GM21723 (cell line): ENCODE data around the gene LAP3.
"Not testable (repeated sequence)": the region's sequence is repeated elsewhere in the genome, so short reads cannot be mapped to it uniquely, and the experiment has no call there.

ENCODE experiments used
- ATAC-seq: cut with Tn5 transposase; IDR thresholded peaks from one replicate; pipeline ENCODE4 v1.9.1; 2021; ENCODE audit warnings: mild to moderate bottlenecking, moderate library complexity; ENCODE audit not compliant: unreplicated experiment

Gene LAP3

DNA sequence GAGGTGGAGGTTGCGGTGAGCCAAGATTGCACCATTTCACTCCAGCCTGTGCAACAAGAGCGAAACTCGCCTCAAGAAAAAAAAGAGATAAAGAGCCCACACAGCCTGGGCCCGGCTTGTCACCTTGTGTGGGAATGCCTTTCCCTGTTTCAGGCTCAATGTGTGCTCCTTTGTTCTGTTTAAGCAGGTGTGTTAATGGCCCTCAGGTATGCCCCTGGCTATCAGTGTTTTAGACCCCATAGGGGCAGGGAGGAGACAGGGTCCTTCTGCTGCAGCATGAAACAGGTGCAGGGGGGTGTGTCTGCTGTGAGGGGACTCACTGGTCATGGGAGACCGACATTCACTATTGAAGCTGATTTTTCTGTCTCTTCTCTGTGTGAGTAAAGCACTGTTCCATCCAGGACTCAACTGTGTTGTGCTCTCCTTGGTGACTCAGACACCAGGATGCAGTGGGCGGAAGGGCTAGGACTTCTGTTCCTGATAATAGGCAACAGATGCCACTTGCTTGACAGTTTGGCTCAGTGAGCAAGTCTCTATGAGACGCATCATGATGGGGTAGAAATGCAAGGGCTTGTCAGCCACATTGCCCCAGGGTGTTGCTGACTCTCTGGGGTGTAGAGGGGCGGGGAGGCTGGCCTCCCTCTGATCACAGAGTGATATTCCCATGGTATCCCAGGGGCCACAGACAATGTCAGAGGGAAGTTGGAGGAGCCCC, 15.6 kb upstream of the LAP3 start:
- ATAC-seq: no peak

DNA sequence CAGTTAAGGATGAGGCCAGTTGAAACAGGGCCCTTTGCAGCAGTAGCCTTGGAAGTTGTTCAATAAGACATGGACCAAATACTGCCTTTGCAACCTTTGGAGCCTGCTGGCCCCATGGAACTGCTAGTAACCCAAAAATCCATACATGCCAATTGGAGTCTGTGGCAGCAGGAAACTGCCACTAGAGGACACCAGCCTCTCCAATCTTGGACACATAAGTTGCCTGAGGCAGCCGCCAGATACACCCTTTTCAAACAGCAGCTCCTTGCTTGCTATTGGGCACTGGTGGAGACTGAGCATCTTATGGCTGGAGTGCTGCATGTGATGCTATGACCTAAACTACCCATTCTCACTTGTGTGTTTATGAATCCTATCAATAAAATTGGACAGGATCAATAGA, 14.8 kb upstream of the LAP3 start:
- no peak for ATAC-seq

DNA sequence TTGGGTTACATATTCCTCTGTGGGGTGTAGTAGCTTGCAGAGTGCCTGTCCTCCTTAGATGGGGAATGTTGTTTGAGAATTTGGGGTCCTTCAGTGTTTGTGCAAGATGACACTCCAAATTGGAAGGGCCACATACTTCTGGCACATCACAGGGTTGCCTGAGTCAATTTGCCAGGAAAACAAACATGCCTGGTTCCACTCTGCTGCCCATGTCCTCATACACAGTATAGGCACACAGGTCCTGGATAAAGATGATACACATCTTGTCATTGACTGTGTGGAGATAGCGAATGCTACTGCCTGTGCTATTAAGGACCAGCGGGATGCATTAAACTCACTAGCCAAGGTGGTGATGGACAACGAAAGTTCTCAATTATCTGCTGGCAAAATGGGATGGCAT, 11.2 kb upstream of the LAP3 start:
- no peak for ATAC-seq

DNA sequence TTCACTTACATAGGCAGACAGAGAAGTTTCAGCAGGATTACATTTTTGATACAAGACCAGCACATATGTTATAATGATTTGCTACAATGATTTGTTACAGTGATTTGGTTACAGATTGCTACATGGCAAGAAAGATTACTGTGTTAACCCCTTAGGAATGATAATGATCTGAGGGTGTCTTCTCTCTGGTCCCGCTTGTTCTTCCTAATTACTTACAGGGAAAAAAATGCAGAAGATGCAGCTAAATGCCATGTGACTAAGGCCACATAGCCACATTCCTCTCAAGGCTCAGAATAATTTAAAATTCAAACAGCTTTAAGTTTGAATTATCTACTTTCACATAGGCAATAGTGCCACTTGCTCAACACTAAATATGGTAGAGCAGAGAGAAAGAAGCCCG, 9.7 kb upstream of the LAP3 start:
- ATAC-seq: no peak

DNA sequence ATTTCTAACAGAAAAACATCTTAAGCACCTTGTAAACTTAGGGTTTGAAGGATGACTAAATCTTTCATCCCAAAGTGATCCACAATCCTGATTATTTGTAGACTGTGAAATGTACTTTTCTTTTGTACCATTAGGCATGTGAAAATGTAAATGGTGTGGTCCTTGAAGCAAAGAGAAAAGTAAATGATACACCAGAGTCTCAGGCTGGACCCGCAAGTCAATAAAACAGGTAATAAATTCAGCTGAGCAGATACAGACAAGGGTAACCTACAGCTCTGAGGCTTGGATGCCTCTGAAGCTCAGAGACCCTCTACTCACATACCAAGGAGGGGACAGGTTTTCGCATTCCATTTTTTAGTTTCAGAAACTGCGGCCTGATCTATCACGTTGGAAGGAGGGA, 2.8 kb upstream of the LAP3 start:
- no peak for ATAC-seq

DNA sequence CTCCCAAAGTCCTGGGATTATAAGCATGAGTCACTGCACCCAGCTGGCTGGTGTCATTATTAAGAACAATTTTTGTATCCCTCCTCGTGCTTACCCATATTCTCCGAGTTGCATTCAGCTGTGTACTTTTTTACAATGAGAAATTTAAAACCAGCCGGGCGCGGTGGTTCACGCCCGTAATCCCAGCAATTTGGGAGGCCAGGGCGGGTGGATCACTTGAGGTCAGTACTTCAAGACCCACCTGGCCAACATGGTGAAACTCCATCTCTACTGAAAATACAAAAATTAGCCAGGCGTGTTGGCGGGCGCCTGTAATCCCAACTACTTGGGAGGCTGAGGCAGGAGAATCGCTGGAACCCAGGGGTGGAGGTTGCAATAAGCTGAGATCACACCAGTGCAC, 1.8 kb upstream of the LAP3 start:
- ATAC-seq: not testable (repeated sequence)

DNA sequence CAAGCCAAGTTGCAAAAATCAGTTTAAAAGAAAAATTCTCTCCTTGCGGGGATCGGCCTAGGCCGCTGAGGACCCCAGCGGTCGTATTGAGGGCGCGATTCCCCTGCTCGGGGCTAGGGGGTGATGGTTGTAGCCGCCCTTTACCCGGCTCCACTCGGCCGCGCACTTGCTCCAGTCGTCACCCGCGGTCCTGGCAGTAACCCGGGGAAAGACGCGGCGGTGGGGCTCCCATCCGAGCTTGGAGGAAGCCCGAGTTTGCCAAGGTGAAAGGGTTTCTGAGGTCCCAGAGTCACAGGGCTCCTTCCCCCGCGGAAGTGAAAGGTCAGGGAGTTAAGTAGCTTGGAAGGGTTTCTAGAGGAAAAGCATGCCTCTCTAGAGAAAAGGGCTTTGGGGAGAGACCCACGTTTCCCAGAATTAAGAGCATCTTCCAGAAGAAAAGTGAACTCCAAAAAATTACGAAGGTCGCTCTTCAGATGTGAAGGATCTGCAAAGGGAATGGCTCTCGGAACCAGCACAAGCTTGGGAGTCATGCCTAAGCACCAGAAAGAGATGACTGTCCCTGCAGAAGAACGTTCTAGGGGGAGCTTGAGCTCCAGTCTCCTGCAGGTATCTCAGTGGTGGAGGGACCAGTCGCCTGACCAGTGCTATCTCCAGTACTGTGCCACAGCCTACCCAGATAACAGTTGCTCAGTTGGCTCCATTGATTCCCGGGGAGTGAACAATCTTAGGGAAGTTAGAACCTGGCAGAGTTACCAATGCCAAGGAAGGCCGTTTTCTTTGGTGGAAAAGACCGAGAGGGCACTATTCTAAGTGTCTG, 875 bp downstream of the LAP3 start:
- ATAC-seq: peak; percentile 17

DNA sequence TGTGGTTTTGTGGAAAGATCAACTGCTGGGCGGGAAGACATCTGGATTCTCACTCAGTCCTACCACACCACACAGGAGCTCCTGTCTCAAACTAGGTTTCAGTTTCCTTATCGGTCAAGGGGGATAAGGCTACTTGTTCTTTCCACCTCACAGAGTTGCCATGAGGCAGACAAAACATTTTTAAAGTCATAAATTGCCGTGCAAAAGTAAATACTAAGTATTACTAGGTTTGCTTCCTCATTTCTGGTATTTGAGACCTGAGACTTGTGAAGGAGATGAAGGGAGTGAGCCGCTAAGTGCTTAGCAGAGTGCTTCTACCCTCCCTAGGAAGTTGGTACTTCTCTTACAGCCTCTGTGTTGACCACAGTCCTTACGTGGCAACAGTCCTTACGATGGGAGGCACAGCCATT, 1.5 kb downstream of the LAP3 start:
- ATAC-seq: peak; percentile 38

DNA sequence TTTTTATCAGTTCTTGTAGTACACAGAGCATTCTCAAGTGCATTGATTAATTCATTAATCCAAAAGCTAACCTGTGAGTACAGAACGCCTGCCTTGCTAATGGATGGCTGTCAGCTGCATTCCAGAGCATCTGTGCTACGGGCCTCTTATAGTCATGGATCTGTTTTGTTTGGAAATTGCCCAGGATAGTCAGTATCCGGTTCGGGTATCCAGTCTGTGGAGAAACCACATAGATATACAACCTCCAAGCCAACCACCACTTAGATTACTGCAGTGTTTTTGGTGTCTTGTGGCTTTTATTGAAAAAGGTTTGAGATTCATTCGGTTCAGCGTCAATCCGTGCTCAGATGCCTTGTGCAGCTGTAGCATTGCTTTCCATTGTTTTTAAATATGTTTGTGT, 4.0 kb downstream of the LAP3 start:
- no peak for ATAC-seq

DNA sequence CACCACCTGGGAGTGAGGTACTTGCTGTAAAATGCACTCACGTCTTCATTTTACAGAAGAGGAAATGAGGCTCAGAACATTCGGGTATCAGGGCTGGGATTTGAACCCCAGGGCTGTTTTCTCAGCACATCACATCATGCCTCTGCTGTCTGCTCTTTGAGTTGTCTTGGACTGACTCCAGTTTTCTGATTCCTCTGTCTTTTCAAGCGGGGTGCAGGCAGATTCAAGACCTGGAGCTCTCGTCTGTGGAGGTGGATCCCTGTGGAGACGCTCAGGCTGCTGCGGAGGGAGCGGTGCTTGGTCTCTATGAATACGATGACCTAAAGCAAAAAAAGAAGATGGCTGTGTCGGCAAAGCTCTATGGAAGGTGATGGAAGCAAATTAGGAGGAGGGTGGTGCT, 6.3 kb downstream of the LAP3 start:
- no peak for ATAC-seq

DNA sequence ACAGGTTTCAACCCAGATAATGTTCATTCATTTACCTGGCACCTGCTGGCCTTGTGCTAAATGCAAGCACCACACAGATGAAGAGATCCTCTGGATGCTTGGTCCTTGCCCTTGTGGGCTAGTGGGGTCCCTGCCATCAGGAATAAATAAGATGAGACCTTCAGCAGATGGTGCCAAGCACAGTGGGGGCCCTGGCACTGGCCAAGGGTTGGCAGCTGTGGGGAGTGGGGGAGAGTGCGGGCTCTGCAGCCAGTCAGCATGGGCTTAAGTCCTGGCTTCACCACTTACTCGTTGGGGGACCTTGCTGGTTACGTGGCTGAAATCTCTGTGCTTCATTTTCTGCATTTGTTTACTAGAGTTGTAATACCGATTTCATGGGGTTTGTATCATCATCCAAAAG, 6.9 kb downstream of the LAP3 start:
- ATAC-seq: no peak

DNA sequence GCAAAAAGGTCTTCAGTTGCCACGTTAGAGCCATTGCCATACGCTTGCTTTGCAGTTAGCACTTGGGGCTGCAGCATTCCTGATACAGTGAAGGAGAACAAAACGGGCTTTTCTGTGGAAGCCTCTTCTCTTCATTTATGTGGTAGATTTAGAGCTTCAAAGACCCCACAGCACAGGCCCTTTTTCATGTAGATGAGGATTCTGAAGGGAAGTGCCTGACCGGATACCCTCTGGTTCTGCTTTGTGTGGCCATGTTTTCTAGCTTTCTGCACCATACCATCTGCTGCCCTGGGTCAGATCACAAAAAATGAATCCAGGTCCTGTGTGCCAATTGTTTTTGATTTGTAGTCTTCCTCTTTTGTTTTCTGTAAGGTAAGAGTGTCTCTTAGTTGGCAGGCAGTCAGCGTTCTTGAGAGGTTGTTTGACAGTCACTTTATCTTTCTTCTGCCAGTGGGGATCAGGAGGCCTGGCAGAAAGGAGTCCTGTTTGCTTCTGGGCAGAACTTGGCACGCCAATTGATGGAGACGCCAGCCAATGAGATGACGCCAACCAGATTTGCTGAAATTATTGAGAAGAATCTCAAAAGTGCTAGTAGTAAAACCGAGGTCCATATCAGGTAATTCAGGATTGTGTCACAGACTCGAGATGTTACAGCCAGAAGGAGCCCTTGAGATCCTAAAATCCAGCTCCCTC, 7.7 kb downstream of the LAP3 start:
- no peak for ATAC-seq

DNA sequence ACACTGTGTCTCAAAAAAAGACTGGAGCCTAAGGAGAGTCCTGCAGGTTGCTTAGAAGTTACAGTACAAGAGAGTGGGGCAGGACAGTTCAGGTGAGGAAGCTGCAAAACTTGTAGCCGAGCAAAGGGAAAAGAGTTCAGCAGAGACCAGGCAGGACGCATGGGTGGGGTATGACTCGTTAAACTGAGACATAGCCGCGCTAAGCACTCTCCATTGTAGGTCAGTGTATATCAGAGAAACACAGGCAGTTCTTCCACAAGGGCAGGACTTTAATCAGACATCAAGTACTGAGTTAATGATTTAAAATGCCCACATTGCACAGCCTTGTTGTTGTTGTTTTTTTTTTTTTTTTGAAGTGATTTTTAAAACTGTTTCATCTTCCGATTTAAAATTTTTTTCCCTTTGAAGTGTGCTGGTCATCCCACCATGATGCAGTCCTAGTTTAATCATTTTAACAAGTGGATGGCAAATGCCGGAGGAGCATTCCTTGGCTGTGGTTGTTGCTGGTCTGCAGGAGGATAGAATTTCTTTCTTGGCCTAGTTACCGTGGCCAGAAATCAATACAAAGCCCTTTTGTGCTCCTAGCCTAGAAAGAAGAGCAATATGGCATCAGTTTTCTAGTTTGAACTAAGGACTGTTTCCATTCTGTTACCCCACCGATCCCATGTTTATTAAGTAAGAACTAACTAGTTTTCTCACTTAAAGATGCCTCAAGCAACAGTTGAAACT, 10.3 kb downstream of the LAP3 start:
- no peak for ATAC-seq

DNA sequence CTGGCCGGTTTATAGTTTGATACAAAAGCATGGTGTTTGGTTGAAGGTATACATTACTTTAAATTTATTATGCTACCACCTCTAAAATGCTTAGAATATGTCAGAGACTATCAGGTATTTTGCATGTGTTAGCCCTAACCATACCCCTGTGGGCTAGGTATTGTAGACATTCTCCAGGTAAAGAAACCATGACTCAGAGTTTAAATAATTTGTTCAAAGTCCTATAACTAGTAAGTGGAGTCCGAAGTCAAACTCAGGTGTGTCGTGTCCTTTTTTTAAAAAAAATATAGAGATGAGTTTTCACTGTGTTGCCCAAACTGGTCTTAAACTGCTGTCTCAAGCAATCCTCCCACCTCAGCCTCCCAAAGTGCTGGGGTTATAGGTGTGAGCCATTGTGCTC, 12.4 kb downstream of the LAP3 start:
- ATAC-seq: no peak

DNA sequence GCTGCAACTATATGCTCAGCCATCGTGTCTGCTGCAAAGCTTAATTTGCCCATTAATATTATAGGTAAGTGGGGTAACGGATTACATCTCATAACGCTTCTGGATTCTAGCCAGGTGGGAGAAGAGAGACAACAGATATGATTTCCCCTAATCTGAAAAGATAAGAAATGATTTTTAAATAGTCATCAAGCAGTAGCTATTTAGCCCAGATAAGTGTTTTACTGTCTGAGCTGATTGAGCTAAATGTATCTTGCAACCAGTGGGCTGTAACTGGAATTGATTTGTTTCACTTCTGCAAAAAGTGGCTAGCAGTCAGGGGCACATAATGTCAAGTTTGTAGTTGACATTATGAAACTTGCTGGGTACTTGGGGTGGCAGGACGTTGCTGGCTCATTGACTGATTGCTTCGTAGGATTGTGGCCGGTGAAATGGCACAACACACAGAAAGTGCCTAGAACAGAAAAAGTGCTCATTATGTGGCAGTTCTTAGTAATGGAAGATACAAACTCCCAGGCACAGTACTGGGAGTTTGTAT, 18.5 kb downstream of the LAP3 start:
- ATAC-seq: peak; percentile 87

DNA sequence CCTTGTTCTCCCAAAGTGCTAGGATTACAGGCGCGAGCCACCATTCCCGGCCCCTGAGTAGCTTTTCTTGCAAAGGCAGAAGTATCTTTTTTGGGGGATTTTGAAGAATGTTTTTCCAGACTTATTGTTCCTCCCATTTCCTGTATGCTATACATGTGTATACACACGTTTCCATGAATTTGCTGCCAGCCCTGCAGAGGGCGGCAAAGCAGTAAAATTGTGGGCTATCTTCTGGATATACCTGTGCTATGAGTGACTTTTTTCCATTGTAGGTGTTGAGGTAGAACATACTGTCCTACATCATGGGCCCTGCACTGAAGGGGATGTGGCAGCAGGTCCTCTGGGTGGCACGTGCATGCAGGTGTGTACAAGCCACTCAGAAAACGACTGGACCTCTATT, 20.5 kb downstream of the LAP3 start:
- no peak for ATAC-seq

DNA sequence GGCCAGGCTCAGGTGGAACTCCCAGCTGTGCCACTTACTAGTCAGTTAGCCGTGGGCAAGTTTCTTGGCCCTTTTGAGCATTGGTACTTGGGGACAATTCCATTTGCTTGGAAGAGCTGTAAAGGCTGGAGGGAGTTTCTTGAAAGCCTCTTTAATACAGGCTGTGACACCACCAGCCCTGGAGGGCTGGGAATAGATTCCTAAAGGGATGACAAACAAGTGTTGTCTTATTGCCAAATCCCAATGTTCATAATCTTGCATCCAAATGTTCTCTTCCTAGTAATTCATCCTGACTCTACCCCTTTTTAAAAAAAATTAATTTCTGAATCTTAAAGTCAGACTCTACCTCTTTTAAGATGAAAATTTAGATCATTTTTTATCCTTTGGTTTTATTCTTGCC, 22.8 kb downstream of the LAP3 start:
- no peak for ATAC-seq

DNA sequence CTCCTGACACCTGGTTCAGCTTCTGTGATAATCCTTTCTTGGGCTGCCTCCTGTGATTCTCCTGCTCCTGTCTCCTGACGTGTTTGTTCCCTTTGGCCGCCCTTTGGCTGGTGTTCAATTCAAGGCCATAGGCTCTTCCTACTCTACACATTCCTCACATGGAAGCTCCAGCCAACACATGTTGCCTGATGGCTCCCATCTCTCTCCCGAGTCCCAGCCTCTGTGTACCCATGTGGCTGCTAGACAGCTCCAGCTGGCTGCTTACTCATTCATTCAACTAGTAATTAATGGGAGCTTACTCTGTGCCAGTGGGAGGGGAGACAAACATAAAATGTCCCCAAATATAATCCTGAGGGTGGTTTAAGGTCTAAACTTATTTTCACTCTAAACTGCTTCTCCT, 28.2 kb downstream of the LAP3 start:
- no peak for ATAC-seq

DNA sequence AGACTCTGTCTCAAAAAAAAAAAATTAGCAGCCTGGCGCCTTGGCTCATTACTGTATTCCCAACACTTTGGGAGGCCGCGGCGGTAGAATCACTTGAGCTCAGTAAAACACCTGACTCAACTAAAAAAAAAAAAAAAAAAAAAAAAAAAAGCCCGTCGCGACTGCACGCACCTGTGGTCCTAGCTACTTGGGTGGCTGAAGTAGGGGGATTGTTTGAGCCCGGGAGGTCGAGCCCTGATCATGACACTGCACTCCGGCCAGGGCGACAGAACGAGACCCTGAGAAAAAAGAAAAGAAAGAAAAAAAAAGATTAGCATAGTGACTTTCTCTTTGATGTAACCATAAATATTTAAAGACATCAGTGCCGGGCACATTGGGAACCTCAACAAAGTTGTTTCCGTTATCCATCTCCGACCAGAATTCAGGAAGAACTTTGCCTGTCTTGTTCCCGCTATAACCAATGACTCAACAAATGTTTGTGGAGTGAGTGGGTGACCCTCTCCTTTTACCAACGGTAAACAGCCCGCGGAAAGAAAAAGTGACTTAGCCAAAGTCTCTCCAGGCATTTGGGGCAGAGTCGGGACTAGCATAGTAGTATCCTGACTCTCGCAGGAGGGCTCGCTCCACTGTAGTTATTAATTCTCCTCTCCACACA, 36.9 kb downstream of the LAP3 start:
- peak; percentile 58 for ATAC-seq
